ENCODE results near the gene GNA14.
"Not testable (repeated sequence)": the region's sequence is repeated elsewhere in the genome, so short reads cannot be mapped to it uniquely, and the experiment has no call there.

The GNA14 gene

DNA sequence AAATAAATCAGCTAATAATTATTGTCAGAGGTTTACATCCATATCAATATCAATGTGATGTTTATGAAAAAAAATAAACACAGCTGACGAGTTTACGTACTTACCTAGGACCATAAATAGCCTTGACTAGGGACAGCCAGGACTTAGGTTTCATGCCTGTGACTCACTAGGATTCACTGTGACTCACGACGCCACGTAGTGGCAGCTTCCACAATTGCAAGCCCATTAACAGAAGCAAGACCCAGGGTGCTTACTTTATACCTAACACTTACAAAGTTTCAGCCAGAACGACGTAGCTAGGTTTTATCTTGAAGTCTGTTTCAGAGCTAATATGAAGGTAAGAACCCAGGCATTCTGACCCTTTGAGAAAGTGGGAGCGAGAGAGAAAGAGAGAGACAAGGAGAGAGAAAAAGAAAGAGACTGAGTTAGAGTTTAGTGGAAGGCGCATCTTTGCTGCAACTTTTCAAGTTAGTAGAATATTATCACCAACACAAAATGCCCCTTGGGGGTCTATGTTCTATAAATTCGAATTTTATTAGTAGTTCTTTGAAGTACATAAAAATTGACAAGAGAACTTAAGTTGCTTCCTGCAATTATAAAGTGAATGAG lies 191.2 kb downstream of the GNA14 start:
- H3K27me3 ChIP-seq, result no peaks in the 10 kb centered on the region
- no peaks in the 10 kb centered on the region for H3K9me3 ChIP-seq
- no peak for TF ChIP-seq Cebpa-rat (IDR thresholded peaks at IDR 0.05)

GRCh38 chr9:77455312-77455927 lies 192.7 kb downstream of the GNA14 start:
- no peak overlapping the region for H3K4me2 ChIP-seq

More for the DNA sequence above, 191.2 kb downstream of the GNA14 start:
- Histone ChIP-seq H3K27ac (no peak overlapping the region), H3K4me2 (no peak overlapping the region), H3K36me3 (no peaks in the 10 kb centered on the region), H3K9ac (no peak overlapping the region), H3K4me3 (no peak overlapping the region), H4K20me1 (no peaks in the 10 kb centered on the region), H3K4me1 (no peaks in the 10 kb centered on the region)

DNA sequence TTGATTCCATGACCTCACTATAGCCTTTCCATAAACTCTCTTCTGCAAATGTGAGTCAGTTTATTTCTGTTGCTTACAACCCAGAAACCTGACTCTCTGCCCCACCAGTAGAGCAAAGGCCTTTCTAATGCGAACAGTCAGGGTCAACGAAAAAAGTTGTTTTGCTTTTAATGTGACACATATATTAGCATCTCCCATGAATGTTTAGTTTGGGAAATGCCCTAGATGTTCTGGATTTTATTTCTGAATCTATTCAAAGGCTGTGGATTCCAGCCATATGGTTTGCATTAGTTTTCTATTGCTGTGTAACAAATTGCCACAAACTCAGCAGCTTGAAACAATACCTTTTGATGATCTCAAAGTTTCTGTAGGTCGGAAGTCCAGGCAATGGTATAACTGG lies 193.5 kb downstream of the GNA14 start:
- no peak overlapping the region for H3K4me2 ChIP-seq
- no peaks in the 10 kb centered on the region for H3K27me3 ChIP-seq
- no peak for TF ChIP-seq Cebpa-rat (IDR thresholded peaks at IDR 0.05)
- H3K36me3 ChIP-seq, result no peaks in the 10 kb centered on the region
- no peak overlapping the region for H3K9ac ChIP-seq
- no peaks in the 10 kb centered on the region for H4K20me1 ChIP-seq
- no peaks in the 10 kb centered on the region for H3K9me3 ChIP-seq
- no peak overlapping the region for H3K4me3 ChIP-seq
- H3K4me1 ChIP-seq, result no peaks in the 10 kb centered on the region
- H3K27ac ChIP-seq, result no peak overlapping the region

More at GRCh38 chr9:77455312-77455927, 192.7 kb downstream of the GNA14 start:
- no peaks in the 10 kb centered on the region for H3K27me3 ChIP-seq
- no peak overlapping the region for H3K9ac ChIP-seq
- no peak for TF ChIP-seq Cebpa-rat (IDR thresholded peaks at IDR 0.05)
- no peak overlapping the region for H3K4me3 ChIP-seq
- no peaks in the 10 kb centered on the region for H3K4me1 ChIP-seq
- no peaks in the 10 kb centered on the region for H4K20me1 ChIP-seq
- H3K27ac ChIP-seq, result no peak overlapping the region
- H3K36me3 ChIP-seq, result no peaks in the 10 kb centered on the region
- no peaks in the 10 kb centered on the region for H3K9me3 ChIP-seq

DNA sequence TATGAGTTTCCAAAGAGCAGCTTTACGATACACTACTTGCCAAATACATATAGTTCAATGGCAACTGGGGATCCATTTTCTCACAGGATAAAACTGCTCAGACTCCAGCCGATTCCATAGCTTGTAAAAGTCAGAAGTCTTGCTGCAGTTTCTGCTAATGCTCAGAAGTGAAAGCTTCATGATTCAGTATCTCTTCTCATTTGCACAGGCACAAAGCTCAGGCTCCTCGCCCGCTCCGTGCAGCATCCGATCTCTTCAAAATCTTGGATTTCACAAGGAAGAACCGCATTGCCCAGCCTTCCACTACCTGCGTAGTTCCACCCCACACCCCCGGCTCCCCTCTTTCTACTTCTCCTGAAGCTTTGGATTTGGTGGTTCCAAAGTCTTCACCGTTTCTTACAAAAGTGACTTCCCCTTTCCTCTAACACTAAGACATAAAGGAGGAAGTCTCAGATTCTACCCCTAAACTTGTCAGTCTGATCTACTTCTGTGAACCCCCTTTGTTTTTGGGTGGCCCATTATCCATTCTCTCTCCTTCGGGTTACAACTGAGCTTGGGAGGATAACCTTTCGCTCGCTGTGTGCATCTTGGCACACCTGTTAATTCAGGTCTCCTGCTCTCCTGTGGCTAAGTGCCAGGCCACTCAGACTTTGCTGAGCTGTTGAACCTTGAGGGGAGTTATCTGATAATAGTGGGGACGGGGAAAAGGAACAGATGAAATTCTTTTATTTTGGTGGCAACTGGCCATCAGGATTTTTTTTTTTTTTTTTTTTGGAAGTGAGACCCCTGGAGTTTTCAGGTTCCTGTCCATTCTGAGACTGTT lies 194.1 kb downstream of the GNA14 start:
- H3K4me1 ChIP-seq, result no peaks in the 10 kb centered on the region
- no peaks in the 10 kb centered on the region for H3K9me3 ChIP-seq
- no peaks in the 10 kb centered on the region for H3K36me3 ChIP-seq
- no peaks in the 10 kb centered on the region for H3K27me3 ChIP-seq
- no peak overlapping the region for H3K4me2 ChIP-seq
- no peak overlapping the region for H3K4me3 ChIP-seq
- H4K20me1 ChIP-seq, result no peaks in the 10 kb centered on the region
- no peak for TF ChIP-seq Cebpa-rat (IDR thresholded peaks at IDR 0.05)
- H3K27ac ChIP-seq, result no peak overlapping the region
- no peak overlapping the region for H3K9ac ChIP-seq

DNA sequence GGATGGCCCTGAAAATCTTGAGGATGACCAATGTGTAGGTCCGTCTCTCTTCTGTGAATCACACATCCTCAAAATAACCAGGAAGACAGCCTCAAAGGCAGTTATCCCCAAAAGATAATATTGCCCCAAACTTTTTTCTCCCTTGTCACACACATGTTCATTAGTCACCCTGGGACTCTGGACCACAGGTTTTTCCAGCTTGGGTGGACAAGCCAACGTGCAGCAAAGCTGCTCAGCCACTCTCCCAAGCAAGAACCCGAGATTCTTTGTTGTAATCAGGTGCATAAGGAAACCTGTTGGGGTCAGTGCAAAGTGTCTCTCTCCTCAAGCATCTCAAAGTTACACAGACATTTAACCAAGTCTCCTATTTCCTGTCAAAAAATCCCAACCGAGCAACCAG lies 196.6 kb downstream of the GNA14 start:
- peaks cover 3% of the 10 kb centered on the region; the same call in 1 of the 2 replicates for H3K9me3 ChIP-seq
- H3K4me3 ChIP-seq, result no peak overlapping the region
- H3K27ac ChIP-seq, result no peak overlapping the region
- no peak overlapping the region for H3K4me2 ChIP-seq
- H4K20me1 ChIP-seq, result no peaks in the 10 kb centered on the region
- no peaks in the 10 kb centered on the region for H3K4me1 ChIP-seq
- TF ChIP-seq Cebpa-rat (IDR thresholded peaks at IDR 0.05), result no peak
- no peaks in the 10 kb centered on the region for H3K36me3 ChIP-seq
- no peak overlapping the region for H3K9ac ChIP-seq
- H3K27me3 ChIP-seq, result no peaks in the 10 kb centered on the region

- TF ChIP-seq Cebpa-rat (IDR thresholded peaks at IDR 0.05), result no peak
- Histone ChIP-seq H3K4me1 (no peaks in the 10 kb centered on the region), H3K9me3 (peaks cover 3% of the 10 kb centered on the region; the same call in 1 of the 2 replicates), H4K20me1 (no peaks in the 10 kb centered on the region), H3K36me3 (no peaks in the 10 kb centered on the region), H3K4me2 (no peak overlapping the region), H3K9ac (no peak overlapping the region), H3K27me3 (no peaks in the 10 kb centered on the region), H3K4me3 (no peak overlapping the region), H3K27ac (no peak overlapping the region)
Observed at GRCh38 chr9:77450085-77450475, 198.0 kb downstream of the GNA14 start.

DNA sequence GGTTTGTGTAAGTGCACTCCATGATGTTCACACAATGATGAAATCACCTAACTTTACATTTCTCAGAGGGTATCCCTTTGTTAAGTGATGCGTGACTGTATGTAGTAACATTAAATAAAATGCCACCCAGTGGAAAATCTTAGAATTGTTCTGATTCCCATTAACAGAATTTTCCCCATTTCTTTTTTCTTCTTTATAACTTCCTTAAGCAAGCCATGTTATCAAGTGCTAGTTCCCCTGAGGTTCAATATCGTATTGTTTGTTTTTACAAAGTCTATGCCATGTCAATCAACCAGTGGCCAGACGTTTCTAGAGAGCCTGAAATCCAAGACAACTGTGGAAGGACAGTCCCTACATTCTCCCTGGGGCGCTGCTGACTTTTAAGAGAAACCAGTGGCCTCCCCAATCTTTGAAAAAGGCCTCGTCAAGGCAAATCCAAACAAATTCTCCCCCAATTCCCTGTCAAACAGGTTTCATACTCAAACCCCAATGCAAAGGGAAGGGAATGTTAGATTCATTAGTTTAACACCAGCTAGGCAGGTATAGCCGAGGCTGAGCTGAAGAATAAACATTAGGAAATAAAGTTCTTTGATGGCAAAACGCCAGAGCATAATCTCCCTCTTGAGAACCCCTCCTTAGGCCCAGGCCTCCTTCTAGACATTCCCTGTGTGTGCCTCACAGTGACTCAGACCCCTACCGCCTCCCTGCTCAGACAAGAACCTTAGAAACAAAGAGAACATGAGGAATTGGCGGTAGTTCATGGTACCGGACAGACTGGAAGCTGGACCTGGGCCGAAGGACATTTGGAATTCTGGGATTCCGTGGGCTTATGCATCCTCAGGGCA lies 198.7 kb downstream of the GNA14 start:
- no peaks in the 10 kb centered on the region for H4K20me1 ChIP-seq
- no peaks in the 10 kb centered on the region for H3K27me3 ChIP-seq
- no peak overlapping the region for H3K27ac ChIP-seq
- H3K4me1 ChIP-seq, result no peaks in the 10 kb centered on the region
- no peaks in the 10 kb centered on the region for H3K36me3 ChIP-seq
- peaks cover 3% of the 10 kb centered on the region; the same call in 1 of the 2 replicates for H3K9me3 ChIP-seq
- H3K9ac ChIP-seq, result no peak overlapping the region
- no peak for TF ChIP-seq Cebpa-rat (IDR thresholded peaks at IDR 0.05)
- no peak overlapping the region for H3K4me3 ChIP-seq
- no peak overlapping the region for H3K4me2 ChIP-seq

DNA sequence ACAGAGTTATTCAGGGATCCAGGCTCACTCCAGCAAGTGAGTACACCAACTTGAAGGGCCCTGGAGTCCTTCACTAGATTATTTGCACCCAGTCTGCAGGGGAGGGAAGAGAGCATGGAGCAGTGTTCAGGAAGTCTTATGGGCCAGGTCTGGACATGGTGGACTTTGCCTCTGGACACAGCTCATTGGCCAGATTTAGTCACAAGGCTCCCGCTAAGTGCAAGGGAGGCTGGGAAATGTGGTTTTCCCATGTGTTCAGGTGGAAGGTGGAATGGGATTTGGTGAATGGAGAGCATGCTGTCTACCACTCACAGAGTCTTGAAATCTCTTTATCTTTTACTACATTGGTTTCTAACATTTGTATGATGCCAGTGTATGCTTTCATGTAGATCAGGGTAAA lies 200.5 kb downstream of the GNA14 start:
- no peak for TF ChIP-seq Cebpa-rat (IDR thresholded peaks at IDR 0.05)
- Histone ChIP-seq H3K9ac (no peak overlapping the region), H3K4me2 (no peak overlapping the region), H3K9me3 (peaks cover 3% of the 10 kb centered on the region; the same call in 1 of the 2 replicates), H3K27me3 (no peaks in the 10 kb centered on the region), H3K36me3 (no peaks in the 10 kb centered on the region), H4K20me1 (no peaks in the 10 kb centered on the region), H3K27ac (no peak overlapping the region), H3K4me3 (no peak overlapping the region), H3K4me1 (no peaks in the 10 kb centered on the region)

DNA sequence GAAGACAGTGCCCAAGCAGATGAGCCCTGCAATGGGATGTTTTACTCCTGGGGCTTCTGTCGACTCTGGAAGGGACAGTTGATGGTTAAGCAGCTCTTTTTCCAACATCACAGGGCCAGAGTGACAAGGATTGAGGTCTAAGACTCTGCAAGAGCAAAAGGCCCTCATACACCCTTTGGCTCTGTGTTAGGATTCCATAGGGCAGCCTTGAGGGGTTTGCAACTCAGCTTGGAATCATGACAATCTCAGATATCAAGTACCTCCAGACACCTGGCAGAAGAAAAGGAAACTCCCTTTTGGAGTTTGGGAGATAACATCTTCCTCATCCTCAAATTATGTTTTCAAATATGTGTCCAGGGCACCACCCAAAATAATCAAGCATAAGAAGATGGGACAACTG lies 205.7 kb downstream of the GNA14 start:
- Histone ChIP-seq H3K9me3 (0 out of 2 replicates have a peak, but pooled peaks cover under 1% of the 10 kb centered on the region), H4K20me1 (no peaks in the 10 kb centered on the region), H3K4me3 (no peak overlapping the region), H3K9ac (no peak overlapping the region), H3K4me1 (no peaks in the 10 kb centered on the region), H3K27me3 (no peaks in the 10 kb centered on the region), H3K4me2 (no peak overlapping the region), H3K27ac (no peak overlapping the region), H3K36me3 (no peaks in the 10 kb centered on the region)
- TF ChIP-seq Cebpa-rat (IDR thresholded peaks at IDR 0.05), result 0 out of 2 replicates have a peak, but pooled peaks have one; percentile 15

- H3K4me1 ChIP-seq, H3K27ac ChIP-seq: not testable (repeated sequence)
Observed at GRCh38 chr9:77441124-77441523, 207.0 kb downstream of the GNA14 start.

More at GRCh38 chr9:77441124-77441523, 207.0 kb downstream of the GNA14 start:
- H3K27me3 ChIP-seq, H3K36me3 ChIP-seq, H3K4me3 ChIP-seq, H4K20me1 ChIP-seq, H3K4me2 ChIP-seq, H3K9ac ChIP-seq, H3K9me3 ChIP-seq: not testable (repeated sequence)

Data from BLaER1 (cell line).